A549 (cell line): Measurements from ENCODE around the gene KIFC3. TPM values are rescaled to one million over a fixed set of nuclear protein-coding genes. Genes with fewer than 3 reads are reported as not detected.

ENCODE experiments used
- ATAC-seq, 2 experiments: fragments of 200-7000 bp in 1 of 2; fragments of >200 bp in 1 of 2; cut with Nextera tagmentation in 1 of 2; cut with Tn5 transposase in 1 of 2; 3 replicates each; pipeline versions ENCODE4 v1.8.0 to v1.9.1; 2018 to 2020; ENCODE audit warnings: mild to moderate bottlenecking in 1 of 2, moderate library complexity in 1 of 2
- CTCF ChIA-PET: fragments of 300-600 bp; sonication (Branson Sonifier 250); formaldehyde crosslinking; extraction: SDS; loops from one replicate; lab custom pipeline; 2021; ENCODE audit warnings: antibody characterized with exemption, inconsistent platforms; lab: Yijun Ruan, JAX
- POLR2A ChIA-PET: fragments of 350-600 bp; formaldehyde crosslinking; extraction: SDS; loops from one replicate; lab custom pipeline; 2021; ENCODE audit warnings: antibody characterized with exemption, inconsistent platforms; lab: Yijun Ruan, JAX
- DNase-seq, 2 experiments: peaks; one replicate each; pipeline versions ENCODE4 v3.0.0 to v3.0.0-alpha.2; 2011 to 2016; ENCODE audit warnings: low read depth in 1 of 2, low spot score in 1 of 2
- FAIRE-seq: peaks from 2 replicates; lab custom pipeline; 2011; peaks lifted over from hg19 to GRCh38; lab: Jason Lieb, UNC
- H3K27ac ChIP-seq, 2 experiments: fragments of >200 bp; sonication (Bioruptor Twin); formaldehyde crosslinking; 3 replicates each; pipeline ENCODE4 v1.5.1; 2016 to 2017
- H3K4me1 ChIP-seq: fragments of >200 bp; sonication (Bioruptor Twin); formaldehyde crosslinking; 3 replicates; pipeline ENCODE4 v1.6.1; 2016
- H3K4me2 ChIP-seq: fragments of >200 bp; sonication (Bioruptor Twin); formaldehyde crosslinking; 3 replicates; pipeline ENCODE4 v1.6.1; 2016
- H3K4me3 ChIP-seq: fragments of >200 bp; sonication (Bioruptor Twin); formaldehyde crosslinking; 3 replicates; pipeline ENCODE4 v1.5.1; 2016
- H3K9me3 ChIP-seq: fragments of >200 bp; sonication (Bioruptor Twin); formaldehyde crosslinking; 3 replicates; pipeline ENCODE4 v1.6.1; 2016
- ATOH8 ChIP-seq: fragments of 250-450 bp; sonication (Bioruptor Pico); IDR thresholded peaks from 2 replicates; pipeline ENCODE4 v1.5.0; 2020; ENCODE audit warnings: low read depth, mild to moderate bottlenecking, moderate library complexity
- BCL3 ChIP-seq: fragments of >200 bp; sonication (Bioruptor Twin); formaldehyde crosslinking; IDR thresholded peaks from 3 replicates; pipeline ENCODE4 v1.6.1; 2016
- CBX2 ChIP-seq: fragments of 200-600 bp; sonication (generic); IDR thresholded peaks from 2 replicates; pipeline ENCODE4 v1.6.1; 2016; ENCODE audit warnings: low read depth, mild to moderate bottlenecking, borderline replicate concordance
- EHMT2 ChIP-seq: fragments of 200-600 bp; sonication (generic); IDR thresholded peaks from 2 replicates; pipeline ENCODE4 v1.6.1; 2016; ENCODE audit warnings: antibody characterized with exemption, low read depth, mild to moderate bottlenecking, moderate library complexity
- ELK1 ChIP-seq: fragments of 150-350 bp; IDR thresholded peaks from 2 replicates; pipeline ENCODE4 v1.6.1; 2014; ENCODE audit warnings: low read depth, mild to moderate bottlenecking, low read length
- HES2 ChIP-seq: fragments of >200 bp; sonication (Bioruptor Twin); formaldehyde crosslinking; IDR thresholded peaks from 2 replicates; pipeline ENCODE4 v1.6.1; 2016
- JUN ChIP-seq, 2 experiments: fragments of >200 bp; sonication (Bioruptor Twin); formaldehyde crosslinking; IDR thresholded peaks; 2 replicates in 1 of 2; 3 replicates in 1 of 2; pipeline ENCODE4 v1.6.1; 2016 to 2017
- JUNB ChIP-seq: fragments of >200 bp; sonication (Bioruptor Twin); formaldehyde crosslinking; IDR thresholded peaks from 2 replicates; pipeline ENCODE4 v1.6.1; 2016
- NFE2L2 ChIP-seq: fragments of 150-350 bp; conservative IDR thresholded peaks from 2 replicates; pipeline ENCODE4 v1.6.1; 2014; ENCODE audit warnings: low read length
- POLR2AphosphoS2 ChIP-seq: conservative IDR thresholded peaks from 2 replicates; pipeline ENCODE4 v1.6.1; 2012; ENCODE audit warnings: low read length, improper control_type of control experiment, inconsistent platforms
- RARB ChIP-seq: fragments of 250-450 bp; sonication (Bioruptor Pico); IDR thresholded peaks from 2 replicates; pipeline ENCODE4 v1.8.0; 2021; ENCODE audit warnings: mild to moderate bottlenecking, moderate library complexity
- REST ChIP-seq: fragments of 200-600 bp; sonication (generic); IDR thresholded peaks from 2 replicates; pipeline ENCODE4 v1.6.1; 2016; ENCODE audit warnings: antibody characterized with exemption, mild to moderate bottlenecking, moderate library complexity
- RFX5 ChIP-seq: fragments of 450-650 bp; IDR thresholded peaks from 2 replicates; pipeline ENCODE4 v1.7.1; 2014; ENCODE audit warnings: antibody characterized with exemption, mild to moderate bottlenecking, moderate library complexity
- RNF2 ChIP-seq: fragments of 200-600 bp; sonication (generic); IDR thresholded peaks from 2 replicates; pipeline ENCODE4 v1.6.1; 2016; ENCODE audit warnings: low read depth, mild to moderate bottlenecking, antibody characterized with exemption, moderate library complexity, borderline replicate concordance
- TFCP2L1 ChIP-seq: fragments of 250-450 bp; sonication (Bioruptor Pico); IDR thresholded peaks from 2 replicates; pipeline ENCODE4 v1.5.0; 2021; ENCODE audit warnings: mild to moderate bottlenecking
- TP53 ChIP-seq: fragments of 250-450 bp; sonication (Bioruptor Pico); IDR thresholded peaks from 2 replicates; pipeline ENCODE4 v1.5.0; 2021; ENCODE audit warnings: mild to moderate bottlenecking, moderate library complexity
- ZC3H11A ChIP-seq: fragments of 450-650 bp; IDR thresholded peaks from 2 replicates; pipeline ENCODE4 v1.6.1; 2014; ENCODE audit warnings: antibody characterized with exemption, mild to moderate bottlenecking
- WGBS: methylation state at CpG from one replicate; pipeline ENCODE4 v1.1.6; 2017; ENCODE audit errors: missing lambda C conversion rate; 5-methylcytosine and 5-hydroxymethylcytosine counted together
- polyA plus RNA-seq, 4 experiments: library from polyadenylated mRNA; depleted of rRNA in 3 of 4; stranded (reverse); fragments of >200 nt; fragmentation: RNase III in 1 of 4; extraction: RNeasy Plus Mini Kit Qiagen cat#74134 plus additional on column Dnase treatment in 1 of 4; gene quantifications; 2 replicates in 3 of 4; 3 replicates in 1 of 4; pipeline ENCODE4 v1.2.3, GENCODE V29; 2011 to 2017
- TF ChIP-seq, protein P1 (sequence below): IDR thresholded peaks from 2 replicates; pipeline ENCODE4 v1.6.1; 2012

The KIFC3 gene
- polyA plus RNA-seq, 2 of the 4 experiments (the other 2 are of a cell fraction) = 128 to 178 TPM

DNA sequence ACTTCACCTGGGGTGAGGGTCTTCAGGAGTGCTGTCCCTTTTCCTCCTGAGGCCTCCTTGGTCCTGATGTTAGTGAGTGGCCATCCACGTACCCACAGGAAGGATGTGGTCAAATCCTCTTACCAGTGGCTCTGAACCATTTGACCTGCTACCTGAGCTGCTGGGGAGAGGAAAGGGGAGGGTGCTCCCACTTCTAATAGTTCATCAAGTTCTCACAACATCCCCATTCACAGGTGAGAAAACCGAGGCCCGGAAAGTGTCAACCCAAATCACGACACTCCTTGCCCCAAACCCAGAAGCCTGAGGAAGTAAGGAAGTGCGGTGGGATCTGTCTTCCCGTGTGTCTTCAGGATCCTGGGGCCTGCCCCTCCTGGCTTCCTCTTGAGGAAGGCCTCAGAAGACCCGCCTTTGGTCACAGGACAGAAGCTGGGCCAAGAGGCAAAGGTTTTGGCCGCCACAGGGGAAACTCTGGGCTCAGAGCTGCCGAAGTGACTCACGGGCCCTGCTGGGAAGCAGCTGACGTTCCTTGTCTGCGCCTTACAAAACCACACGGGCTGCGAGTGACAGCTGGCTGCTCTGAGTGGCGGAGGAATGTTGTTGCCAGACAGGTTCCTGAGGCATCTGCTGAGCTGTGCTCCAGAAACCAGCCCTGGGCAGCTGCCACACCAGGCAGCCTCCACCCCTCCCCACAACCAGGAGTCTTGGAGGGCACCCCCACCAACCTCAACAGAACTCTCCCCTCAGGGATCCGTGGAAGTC, 13.9 kb upstream of the KIFC3 start (continued):
- TF ChIP-seq, protein P1, sequence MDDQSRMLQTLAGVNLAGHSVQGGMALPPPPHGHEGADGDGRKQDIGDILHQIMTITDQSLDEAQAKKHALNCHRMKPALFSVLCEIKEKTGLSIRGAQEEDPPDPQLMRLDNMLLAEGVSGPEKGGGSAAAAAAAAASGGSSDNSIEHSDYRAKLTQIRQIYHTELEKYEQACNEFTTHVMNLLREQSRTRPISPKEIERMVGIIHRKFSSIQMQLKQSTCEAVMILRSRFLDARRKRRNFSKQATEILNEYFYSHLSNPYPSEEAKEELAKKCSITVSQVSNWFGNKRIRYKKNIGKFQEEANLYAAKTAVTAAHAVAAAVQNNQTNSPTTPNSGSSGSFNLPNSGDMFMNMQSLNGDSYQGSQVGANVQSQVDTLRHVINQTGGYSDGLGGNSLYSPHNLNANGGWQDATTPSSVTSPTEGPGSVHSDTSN = peak; percentile 62; the same call in 1 of the 2 replicates

DNA sequence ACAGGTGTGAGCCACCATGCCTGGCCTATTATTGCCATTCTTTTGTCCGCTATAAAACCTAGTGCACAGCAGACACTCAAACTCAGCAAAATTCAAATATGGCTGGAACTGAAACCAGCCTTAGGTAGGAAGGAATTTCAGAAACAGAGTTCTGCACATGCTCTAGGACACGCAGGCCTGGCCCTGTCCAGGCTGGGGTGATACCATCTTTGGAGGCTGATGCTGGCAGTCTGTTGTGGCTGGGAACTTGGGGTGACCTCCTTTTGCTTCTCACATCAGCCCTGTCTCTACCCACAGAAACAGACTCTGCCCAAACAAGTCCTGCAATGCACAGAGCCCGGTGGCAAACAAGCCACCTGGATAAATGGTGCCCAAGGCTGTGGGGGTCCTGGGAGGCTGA, 12.6 kb upstream of the KIFC3 start:
- FAIRE-seq = no peak
- no peak for DNase-seq
- ChIA-PET CTCF (interaction anchor here (1.1 kb wide), 1 partner anchor 57 kb away, joined by 3 read pairs; no protein-coding TSS in a partner anchor), POLR2A (interaction anchor here (0.7 kb wide), 2 partner anchors 78 to 256 kb away, joined by 3 to 4 read pairs; no protein-coding TSS in a partner anchor)
- 91% methylated on average over 3 of the region's 3 CpGs for WGBS
- H3K4me3 ChIP-seq = no peak overlapping the region
- TF ChIP-seq RARB (CRISPR knock-in tag) (no peak), BCL3 (no peak), POLR2AphosphoS2 (no peak), NFE2L2 (no peak), JUN (IDR thresholded peaks at IDR 0.05) (0 out of 5 replicates have a peak, but pooled peaks of 1 of the 2 experiments have one; percentile 19), EHMT2 (no peak), CBX2 (no peak), TFCP2L1 (CRISPR knock-in tag) (no peak)
- peak overlapping the region; percentile 42; the same call in 1 of the 3 replicates for H3K4me2 ChIP-seq
- no peaks in the 10 kb centered on the region for H3K9me3 ChIP-seq
- no peak for ATAC-seq
- peak overlapping the region; percentile 77 to 97 for H3K27ac ChIP-seq
- peaks cover 76% of the 10 kb centered on the region for H3K4me1 ChIP-seq

- TF ChIP-seq TP53 (CRISPR knock-in tag) (no peak), ZC3H11A (no peak), JUNB (no peak), RNF2 (no peak), POLR2AphosphoS2 (no peak), RFX5 (no peak), HES2 (no peak), REST (no peak), ATOH8 (CRISPR knock-in tag) (no peak), ELK1 (no peak)
- 88% methylated on average over 8 of the region's 8 CpGs for WGBS
- Histone ChIP-seq H3K4me1 (peaks cover 83% of the 10 kb centered on the region), H3K4me3 (no peak overlapping the region), H3K27ac (peak overlapping the region; percentile 91 to 97; a peak in 5 of 6 replicates), H3K4me2 (no peak overlapping the region), H3K9me3 (no peaks in the 10 kb centered on the region)
- CTCF ChIA-PET = interaction anchor here (0.8 to 4.0 kb wide), 3 partner anchors 11 to 50 kb away, joined by 4 to 18 read pairs (median 5); partner anchors contain the start of gene KIFC3
- FAIRE-seq = no peak
- ATAC-seq = no peak
- DNase-seq = no peak
- POLR2A ChIA-PET = interaction anchor here (0.6 kb wide), 1 partner anchor 10 kb away, joined by 3 read pairs; no protein-coding TSS in a partner anchor
Observed at GRCh38 chr16:57813466-57813865, 11.2 kb upstream of the KIFC3 start.
